Upper lobe of left lung (tissue), 4 donors: Measurements from ENCODE around the gene FBLN2.

ENCODE experiments used
- POLR2AphosphoS5 ChIP-seq, 2 donors: sonication (generic); formaldehyde crosslinking; IDR thresholded peaks; one replicate each; pipeline ENCODE4 v1.5.1; 2017; ENCODE audit warnings: antibody characterized with exemption in 2 of 2
- TF ChIP-seq, protein P1 (sequence below), 6 experiments: fragments of 450-650 bp in 4 of 6; fragments of 200-600 bp in 2 of 6; sonication (generic) in 2 of 6; IDR thresholded peaks; one replicate each; pipeline ENCODE4 v1.5.1; 2016 to 2019; ENCODE audit warnings: antibody characterized with exemption in 6 of 6

DNA sequence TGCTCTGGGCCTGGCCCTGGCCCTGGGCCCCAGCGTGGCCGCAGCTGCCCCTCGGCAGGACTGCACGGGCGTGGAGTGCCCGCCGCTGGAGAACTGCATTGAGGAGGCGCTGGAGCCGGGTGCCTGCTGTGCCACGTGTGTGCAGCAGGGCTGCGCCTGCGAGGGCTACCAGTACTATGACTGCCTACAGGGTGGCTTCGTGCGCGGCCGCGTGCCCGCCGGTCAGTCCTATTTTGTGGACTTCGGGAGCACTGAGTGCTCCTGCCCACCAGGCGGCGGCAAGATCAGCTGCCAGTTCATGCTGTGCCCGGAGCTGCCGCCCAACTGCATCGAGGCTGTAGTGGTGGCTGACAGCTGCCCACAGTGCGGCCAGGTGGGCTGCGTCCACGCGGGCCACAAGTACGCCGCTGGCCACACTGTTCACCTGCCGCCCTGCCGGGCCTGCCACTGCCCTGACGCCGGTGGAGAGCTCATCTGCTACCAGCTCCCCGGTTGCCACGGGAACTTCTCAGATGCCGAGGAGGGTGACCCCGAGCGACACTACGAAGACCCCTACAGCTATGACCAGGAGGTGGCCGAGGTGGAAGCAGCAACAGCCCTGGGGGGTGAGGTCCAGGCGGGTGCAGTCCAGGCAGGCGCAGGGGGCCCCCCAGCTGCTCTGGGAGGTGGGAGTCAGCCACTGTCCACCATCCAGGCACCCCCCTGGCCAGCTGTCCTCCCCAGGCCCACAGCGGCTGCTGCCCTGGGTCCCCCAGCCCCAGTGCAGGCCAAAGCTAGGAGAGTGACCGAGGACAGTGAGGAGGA lies 21.7 kb downstream of the FBLN2 start:
- TF ChIP-seq, protein P1, sequence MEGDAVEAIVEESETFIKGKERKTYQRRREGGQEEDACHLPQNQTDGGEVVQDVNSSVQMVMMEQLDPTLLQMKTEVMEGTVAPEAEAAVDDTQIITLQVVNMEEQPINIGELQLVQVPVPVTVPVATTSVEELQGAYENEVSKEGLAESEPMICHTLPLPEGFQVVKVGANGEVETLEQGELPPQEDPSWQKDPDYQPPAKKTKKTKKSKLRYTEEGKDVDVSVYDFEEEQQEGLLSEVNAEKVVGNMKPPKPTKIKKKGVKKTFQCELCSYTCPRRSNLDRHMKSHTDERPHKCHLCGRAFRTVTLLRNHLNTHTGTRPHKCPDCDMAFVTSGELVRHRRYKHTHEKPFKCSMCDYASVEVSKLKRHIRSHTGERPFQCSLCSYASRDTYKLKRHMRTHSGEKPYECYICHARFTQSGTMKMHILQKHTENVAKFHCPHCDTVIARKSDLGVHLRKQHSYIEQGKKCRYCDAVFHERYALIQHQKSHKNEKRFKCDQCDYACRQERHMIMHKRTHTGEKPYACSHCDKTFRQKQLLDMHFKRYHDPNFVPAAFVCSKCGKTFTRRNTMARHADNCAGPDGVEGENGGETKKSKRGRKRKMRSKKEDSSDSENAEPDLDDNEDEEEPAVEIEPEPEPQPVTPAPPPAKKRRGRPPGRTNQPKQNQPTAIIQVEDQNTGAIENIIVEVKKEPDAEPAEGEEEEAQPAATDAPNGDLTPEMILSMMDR (IDR thresholded peaks at IDR 0.05) = no peak
- TF ChIP-seq POLR2AphosphoS5 (IDR thresholded peaks at IDR 0.05) = no peak
